ENCODE results near the gene RASD1. TPM values are rescaled to one million over a fixed set of nuclear protein-coding genes. Genes with fewer than 3 reads are reported as not detected.

Gene RASD1
- polyA plus RNA-seq, 2 of the 4 experiments (the other 2 are of a cell fraction) = 0.92 to 1.4 TPM

- Histone ChIP-seq H3K4me2 (no peak overlapping the region), H3K4me1 (peaks cover 45% of the 10 kb centered on the region), H3K4me3 (no peak overlapping the region), H3K9me3 (no peaks in the 10 kb centered on the region), H3K27ac (peak overlapping the region; percentile 76 to 87; a peak in 4 of 6 replicates)
- ATAC-seq (no peak), FAIRE-seq (no peak), DNase-seq (ENCODE audit: low read depth in 1 of 2, low spot score in 1 of 2) (no peak)
- ChIA-PET POLR2A (no interaction called here), CTCF (interaction anchor here (2.0 to 7.2 kb wide), 3 partner anchors 29 to 185 kb away, joined by 5 to 81 read pairs (median 40); partner anchors contain the start of gene RASD1)
- TF ChIP-seq REST (IDR thresholded peaks at IDR 0.05) = peak; percentile 40; the same call in 1 of the 2 replicates
- no peak for TF ChIP-seq FOSB (CRISPR knock-in tag; IDR thresholded peaks at IDR 0.05)
- 86% methylated on average over 13 of the region's 15 CpGs for WGBS (ENCODE audit: missing lambda C conversion rate)
Measured at GRCh38 chr17:17540278-17540906, 44.2 kb upstream of the RASD1 start.

DNA sequence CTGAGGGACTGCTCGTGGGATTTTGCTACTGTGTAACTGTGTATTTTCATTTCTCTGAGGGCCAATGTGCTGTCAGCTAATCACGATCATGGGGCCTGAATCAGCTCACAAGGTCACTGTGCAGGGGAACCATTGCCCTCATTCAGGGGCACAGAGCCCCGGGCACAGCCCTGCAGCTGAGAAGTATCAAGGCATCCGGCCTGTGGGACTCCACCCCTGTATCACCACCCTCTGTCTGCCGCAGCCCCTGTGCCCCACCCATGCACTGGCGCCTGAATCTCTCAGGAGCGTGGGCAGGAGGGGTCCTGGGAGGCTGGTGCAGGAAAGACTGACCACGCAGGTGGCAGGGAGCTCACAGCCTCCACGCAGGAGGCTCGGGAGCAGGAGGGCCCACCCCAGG is 43.4 kb upstream of the RASD1 start:
- Histone ChIP-seq H3K9me3 (no peaks in the 10 kb centered on the region), H3K4me3 (no peak overlapping the region), H3K4me1 (peaks cover 50% of the 10 kb centered on the region), H3K27ac (peak overlapping the region; percentile 76 to 87), H3K4me2 (peak overlapping the region; percentile 53; the same call in 1 of the 3 replicates)
- FAIRE-seq (no peak), ATAC-seq (no peak), DNase-seq (ENCODE audit: low read depth in 1 of 2, low spot score in 1 of 2) (no peak)
- ChIA-PET POLR2A (no interaction called here), CTCF (interaction anchor here (1.5 to 7.2 kb wide), 4 partner anchors 30 to 184 kb away, joined by 5 to 81 read pairs (median 22); partner anchors contain the start of gene RASD1)
- WGBS (ENCODE audit: missing lambda C conversion rate) = 86% methylated on average over 10 of the region's 10 CpGs
- no peak for TF ChIP-seq HEYL (CRISPR knock-in tag; IDR thresholded peaks at IDR 0.05)
- no peak for TF ChIP-seq FOSL2 (IDR thresholded peaks at IDR 0.05)
- TF ChIP-seq FOSL2 (CRISPR knock-in tag; IDR thresholded peaks at IDR 0.05) = no peak
- TF ChIP-seq FOXS1 (CRISPR knock-in tag; IDR thresholded peaks at IDR 0.05) = no peak
- no peak for TF ChIP-seq HOXB5 (CRISPR knock-in tag; IDR thresholded peaks at IDR 0.05)
- no peak for TF ChIP-seq RCOR1 (IDR thresholded peaks at IDR 0.05; ENCODE audit: low read depth, low read length)
- TF ChIP-seq ZFP36 (IDR thresholded peaks at IDR 0.05; ENCODE audit: borderline replicate concordance, partially characterized antibody) = no peak

GRCh38 chr17:17538417-17539391 is 42.5 kb upstream of the RASD1 start:
- FAIRE-seq (peak; percentile 82), ATAC-seq (peak; percentile 26 to 74; a peak in 5 of 6 replicates), DNase-seq (ENCODE audit: low read depth in 1 of 2, low spot score in 1 of 2) (peak; percentile 82 to 89)
- Histone ChIP-seq H3K9me3 (no peaks in the 10 kb centered on the region), H3K27ac (peak overlapping the region; percentile 76 to 87), H3K4me2 (peak overlapping the region; percentile 53), H3K4me3 (no peak overlapping the region), H3K4me1 (peaks cover 55% of the 10 kb centered on the region)
- WGBS (ENCODE audit: missing lambda C conversion rate) = 18% methylated on average over 10 of the region's 10 CpGs
- ChIA-PET CTCF (interaction anchor here (0.7 to 7.2 kb wide), 10 partner anchors 9 to 183 kb away, joined by 3 to 81 read pairs (median 5); partner anchors contain the start of gene RASD1), POLR2A (interaction anchor here (0.8 to 1.6 kb wide), 2 partner anchors 42 to 53 kb away, joined by 3 to 12 read pairs; partner anchors contain the start of genes PEMT and RASD1)
- 0 out of 2 replicates have a peak, but pooled peaks have one; percentile 8 for TF ChIP-seq FOSL2 (IDR thresholded peaks at IDR 0.05)
- TF ChIP-seq FOSL2 (CRISPR knock-in tag; IDR thresholded peaks at IDR 0.05) = peak; percentile 45; the same call in 1 of the 2 replicates
- TF ChIP-seq HDAC2 (IDR thresholded peaks at IDR 0.05) = no peak
- no peak for TF ChIP-seq FOSB (CRISPR knock-in tag; IDR thresholded peaks at IDR 0.05)
- peak; percentile 40 for TF ChIP-seq JUNB (IDR thresholded peaks at IDR 0.05)
- TF ChIP-seq ZC3H11A (IDR thresholded peaks at IDR 0.05) = no peak
- TF ChIP-seq EHF (CRISPR knock-in tag; IDR thresholded peaks at IDR 0.05) = no peak
- peak in 1 of 2 experiments; percentile 21; a peak in 1 of 5 replicates for TF ChIP-seq RAD21 (conservative IDR thresholded peaks at IDR 0.05 in 1 of 2, IDR thresholded peaks at IDR 0.05 in 1 of 2)
- TF ChIP-seq GATA3 (IDR thresholded peaks at IDR 0.05; ENCODE audit: borderline replicate concordance) = peak; percentile 53; the same call in 1 of the 2 replicates
- TF ChIP-seq, protein P1, sequence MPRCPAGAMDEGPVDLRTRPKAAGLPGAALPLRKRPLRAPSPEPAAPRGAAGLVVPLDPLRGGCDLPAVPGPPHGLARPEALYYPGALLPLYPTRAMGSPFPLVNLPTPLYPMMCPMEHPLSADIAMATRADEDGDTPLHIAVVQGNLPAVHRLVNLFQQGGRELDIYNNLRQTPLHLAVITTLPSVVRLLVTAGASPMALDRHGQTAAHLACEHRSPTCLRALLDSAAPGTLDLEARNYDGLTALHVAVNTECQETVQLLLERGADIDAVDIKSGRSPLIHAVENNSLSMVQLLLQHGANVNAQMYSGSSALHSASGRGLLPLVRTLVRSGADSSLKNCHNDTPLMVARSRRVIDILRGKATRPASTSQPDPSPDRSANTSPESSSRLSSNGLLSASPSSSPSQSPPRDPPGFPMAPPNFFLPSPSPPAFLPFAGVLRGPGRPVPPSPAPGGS (IDR thresholded peaks at IDR 0.05) = 0 out of 3 replicates have a peak, but pooled peaks have one; percentile 41
- no peak for TF ChIP-seq RFX5 (IDR thresholded peaks at IDR 0.05)
- TF ChIP-seq NFE2L2 (conservative IDR thresholded peaks at IDR 0.05; ENCODE audit: low read length) = peak; percentile 86
- TF ChIP-seq PHF8 (IDR thresholded peaks at IDR 0.05; ENCODE audit: borderline replicate concordance, low read depth) = no peak
- 0 out of 2 replicates have a peak, but pooled peaks have one; percentile 40 for TF ChIP-seq MYC (IDR thresholded peaks at IDR 0.05; ENCODE audit: borderline replicate concordance, low read length)
- TF ChIP-seq RARB (CRISPR knock-in tag; IDR thresholded peaks at IDR 0.05) = no peak
- TF ChIP-seq CEBPB (IDR thresholded peaks at IDR 0.05) = peak; percentile 16 to 23; a peak in 1 of 4 replicates
- peak in 1 of 2 experiments; percentile 70; a peak in 3 of 5 replicates for TF ChIP-seq EP300 (IDR thresholded peaks at IDR 0.05)
- no peak for TF ChIP-seq MAX (IDR thresholded peaks at IDR 0.05)
- peak; percentile 65 to 84; a peak in 3 of 5 replicates for TF ChIP-seq JUN (IDR thresholded peaks at IDR 0.05)

Data from A549 (cell line).